Activated T-cell treated with anti-CD3 and anti-CD28 coated beads, Interleukin-2, amount 50 U/mL, for 4 hours (primary cell): Measurements from ENCODE around the gene WBP2NL. TPM values are rescaled to one million over a fixed set of nuclear protein-coding genes. Genes with fewer than 3 reads are reported as not detected.

Experiments
- ATAC-seq, 2 donors: fragments of 200-7000 bp; cut with Tn5 transposase; one replicate each; pipeline ENCODE4 v1.10.0; 2021
- DNase-seq: peaks from one replicate; pipeline ENCODE4 v3.0.0-alpha.2; 2020
- H3K27me3 Mint-ChIP-seq: one replicate; pipeline ENCODE4 v1.8.0; 2021; ENCODE audit warnings: low read depth, mixed read lengths
- H3K36me3 Mint-ChIP-seq: one replicate; pipeline ENCODE4 v1.8.0; 2022; ENCODE audit warnings: mixed read lengths; ENCODE audit not compliant: insufficient read depth
- H3K4me1 Mint-ChIP-seq: one replicate; pipeline ENCODE4 v1.8.0; 2021; ENCODE audit warnings: low read depth, mixed read lengths
- H3K4me3 Mint-ChIP-seq: one replicate; pipeline ENCODE4 v1.8.0; 2021; ENCODE audit warnings: mild to moderate bottlenecking, moderate library complexity, mixed read lengths
- H3K9me3 Mint-ChIP-seq: one replicate; pipeline ENCODE4 v1.8.0; 2021; ENCODE audit warnings: mixed read lengths
- total RNA-seq, 3 donors: library from RNA; stranded (reverse); gene quantifications; one replicate each; pipeline ENCODE4 v1.2.1, GENCODE V29; 2021

WBP2NL gene
- total RNA-seq, 3 donors from 2014 or later, result 0.16 to 0.40 (median 0.30) TPM

DNA sequence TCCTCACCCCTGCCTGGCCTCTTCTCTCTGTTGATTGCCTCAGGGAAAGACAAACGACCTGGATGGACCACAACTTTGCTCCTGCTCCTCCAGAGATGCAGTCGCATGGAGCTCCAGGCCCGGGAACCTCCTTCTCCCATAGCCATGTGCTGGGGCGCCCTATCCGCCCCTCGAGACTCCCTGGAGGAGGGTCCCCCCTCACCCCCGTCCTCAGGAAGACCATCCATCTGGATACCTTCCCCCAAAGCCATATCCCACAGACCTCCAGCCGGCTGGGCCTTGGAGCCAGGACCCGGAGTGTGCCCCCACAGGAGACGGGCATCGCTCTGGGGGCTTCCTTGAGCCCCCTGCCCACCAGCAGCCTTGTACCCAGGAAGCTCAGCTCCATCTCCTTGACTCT lies 27.2 kb upstream of the WBP2NL start:
- H3K4me1 Mint-ChIP-seq, result peaks cover 11% of the 10 kb centered on the region
- ATAC-seq, result no peak
- no peak overlapping the region for H3K4me3 Mint-ChIP-seq
- no peak for DNase-seq
- peaks cover 29% of the 10 kb centered on the region for H3K27me3 Mint-ChIP-seq
- H3K36me3 Mint-ChIP-seq, result no peaks in the 10 kb centered on the region
- H3K9me3 Mint-ChIP-seq, result no peaks in the 10 kb centered on the region

DNA sequence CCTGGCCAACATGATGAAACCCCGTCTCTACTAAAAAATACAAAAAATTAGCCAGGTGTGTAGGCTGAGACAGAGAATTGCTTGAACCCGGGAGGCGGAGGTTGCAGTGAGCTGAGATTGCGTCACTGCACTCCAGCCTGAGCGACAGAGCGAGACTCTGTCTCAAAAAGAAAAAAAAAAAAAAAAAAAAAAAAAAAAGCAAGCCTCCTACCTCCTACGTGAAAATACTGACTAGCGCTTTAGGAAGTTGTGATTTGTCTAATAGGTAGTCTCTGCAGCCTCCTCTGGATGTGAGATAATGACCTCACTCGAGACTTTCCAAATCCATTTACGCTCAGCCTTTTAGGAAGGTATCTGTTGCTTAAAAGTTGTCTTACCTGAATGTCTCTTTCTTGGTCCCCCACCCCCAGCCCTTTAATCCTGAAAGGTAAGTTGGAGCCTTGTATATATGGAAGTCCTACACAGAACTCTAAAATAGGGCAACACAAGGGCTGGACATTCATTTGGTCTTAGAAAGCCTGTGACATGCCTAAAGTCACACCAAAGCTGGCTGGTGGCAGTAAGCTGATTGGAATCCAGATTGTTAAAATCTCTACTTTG lies 23.8 kb upstream of the WBP2NL start:
- no peaks in the 10 kb centered on the region for H3K36me3 Mint-ChIP-seq
- H3K4me1 Mint-ChIP-seq, result peaks cover 11% of the 10 kb centered on the region
- ATAC-seq, result no peak
- H3K27me3 Mint-ChIP-seq, result peaks cover 36% of the 10 kb centered on the region
- DNase-seq, result no peak
- H3K4me3 Mint-ChIP-seq, result peak overlapping the region; percentile 74
- no peaks in the 10 kb centered on the region for H3K9me3 Mint-ChIP-seq

DNA sequence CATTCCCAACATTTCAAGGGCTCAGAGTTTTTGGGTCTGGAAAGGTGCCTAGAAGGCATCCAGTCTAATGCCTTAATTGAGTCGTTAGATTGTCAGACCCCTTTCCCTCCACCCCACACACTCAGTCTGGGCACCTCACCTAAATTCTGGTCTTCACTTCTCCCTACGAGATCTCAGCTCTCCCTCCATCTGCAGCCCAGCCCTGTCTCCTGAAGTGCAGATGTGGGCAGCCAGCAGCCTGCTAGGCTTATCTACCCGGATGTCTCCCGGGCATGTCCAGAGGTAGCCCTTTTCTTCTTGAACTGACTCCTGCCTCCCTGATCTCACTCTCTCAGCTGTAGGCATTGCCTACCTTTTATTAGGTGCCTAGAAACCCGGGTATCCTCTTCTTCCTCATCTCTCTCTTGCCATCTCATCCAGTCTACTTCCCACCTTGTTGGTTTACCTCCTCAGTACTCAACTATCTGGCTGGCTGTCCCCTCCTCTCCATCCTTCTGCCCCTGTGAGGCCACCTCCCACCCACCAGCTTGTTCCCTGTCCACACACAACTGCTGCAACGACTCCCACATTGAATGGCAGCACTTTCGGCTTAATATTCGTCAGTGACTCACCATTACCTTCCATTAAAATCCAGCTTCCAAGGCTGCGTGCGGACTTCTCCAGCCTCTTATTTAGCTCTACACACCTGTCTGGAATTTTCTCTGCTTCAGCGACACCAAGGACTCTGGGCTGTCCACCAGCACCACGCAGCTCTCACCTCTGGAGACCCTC lies 23.1 kb upstream of the WBP2NL start:
- Mint-ChIP-seq H3K36me3 (no peaks in the 10 kb centered on the region), H3K4me1 (peaks cover 11% of the 10 kb centered on the region), H3K4me3 (peak overlapping the region; percentile 74), H3K27me3 (peaks cover 36% of the 10 kb centered on the region), H3K9me3 (no peaks in the 10 kb centered on the region)
- ATAC-seq (no peak), DNase-seq (no peak)

DNA sequence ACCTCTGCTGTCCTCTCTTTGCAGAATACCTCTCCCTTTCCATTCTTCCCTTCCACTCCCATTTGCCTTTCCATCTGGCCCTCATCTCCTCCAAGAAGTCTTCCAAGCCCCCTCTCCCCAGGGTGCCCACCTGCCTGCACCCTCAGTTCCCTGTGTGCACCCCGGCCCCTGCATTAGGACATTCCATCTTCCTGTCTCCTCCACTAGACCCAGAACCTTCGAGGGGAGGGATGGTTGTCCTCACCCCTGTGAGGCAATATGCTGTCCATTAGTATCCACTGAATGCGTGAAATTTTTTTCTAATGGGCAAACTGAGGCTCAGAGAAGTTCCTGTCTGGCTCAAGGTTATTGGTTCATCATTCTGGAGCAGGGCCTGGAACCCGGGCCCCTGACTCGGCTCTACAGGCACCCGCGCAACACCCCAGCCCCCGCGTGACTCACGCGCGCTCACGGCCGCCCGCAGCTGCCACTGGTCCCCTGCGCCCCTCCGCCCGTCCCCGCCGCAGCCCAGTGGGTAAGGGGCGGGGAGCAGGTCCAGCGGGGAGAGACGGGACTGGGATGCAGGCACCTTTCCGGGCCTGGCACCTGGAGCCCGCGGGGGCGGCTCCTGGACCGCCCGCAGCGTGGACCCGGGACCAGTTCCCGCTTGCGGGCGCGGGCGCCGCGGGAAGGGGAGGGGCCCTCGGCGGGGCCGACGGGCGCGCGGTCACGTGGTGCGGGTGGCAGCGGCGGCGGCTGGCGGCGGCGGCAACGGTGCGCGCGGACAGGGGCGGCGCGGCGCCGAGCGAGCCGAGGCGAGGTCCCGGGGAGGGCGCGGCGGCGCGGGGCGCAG lies 22.3 kb upstream of the WBP2NL start:
- H3K4me1 Mint-ChIP-seq, result peaks cover 11% of the 10 kb centered on the region
- DNase-seq, result peak; percentile 25
- H3K4me3 Mint-ChIP-seq, result peak overlapping the region; percentile 74
- H3K27me3 Mint-ChIP-seq, result peaks cover 36% of the 10 kb centered on the region
- no peaks in the 10 kb centered on the region for H3K9me3 Mint-ChIP-seq
- peak; percentile 80 to 81 for ATAC-seq
- no peaks in the 10 kb centered on the region for H3K36me3 Mint-ChIP-seq

DNA sequence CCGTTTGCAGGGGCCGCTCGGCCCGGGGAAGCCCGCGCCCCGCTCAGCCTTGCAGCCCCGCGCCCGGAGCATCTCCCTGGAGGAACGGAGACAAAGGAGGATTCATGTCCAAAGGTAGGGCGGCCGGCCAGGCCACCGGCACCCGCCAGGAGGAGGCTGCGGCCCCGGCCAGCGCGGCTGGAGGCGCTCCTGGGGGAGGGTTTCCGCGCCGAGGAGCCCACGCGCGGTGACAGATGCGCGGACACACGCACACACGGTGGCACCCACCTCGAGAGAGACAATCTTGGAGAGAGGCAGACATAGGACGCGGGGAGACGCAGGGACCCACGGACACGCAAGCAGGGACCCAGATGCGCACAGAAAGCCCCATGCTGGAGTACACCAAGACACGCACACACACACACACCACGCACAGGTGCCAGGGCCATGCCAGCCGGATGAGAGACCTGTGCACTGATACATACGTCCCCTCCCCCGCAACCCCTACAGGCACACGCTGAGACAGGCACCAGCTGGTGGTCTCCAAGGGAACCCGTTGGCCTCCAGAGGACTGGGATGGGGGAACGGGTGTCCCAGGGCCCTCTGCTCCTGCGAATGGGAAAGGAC lies 21.5 kb upstream of the WBP2NL start:
- peaks cover 31% of the 10 kb centered on the region for H3K27me3 Mint-ChIP-seq
- peak; percentile 12 to 19 for ATAC-seq
- peaks cover 11% of the 10 kb centered on the region for H3K4me1 Mint-ChIP-seq
- no peak for DNase-seq
- H3K9me3 Mint-ChIP-seq, result no peaks in the 10 kb centered on the region
- no peaks in the 10 kb centered on the region for H3K36me3 Mint-ChIP-seq
- peak overlapping the region; percentile 49 for H3K4me3 Mint-ChIP-seq

DNA sequence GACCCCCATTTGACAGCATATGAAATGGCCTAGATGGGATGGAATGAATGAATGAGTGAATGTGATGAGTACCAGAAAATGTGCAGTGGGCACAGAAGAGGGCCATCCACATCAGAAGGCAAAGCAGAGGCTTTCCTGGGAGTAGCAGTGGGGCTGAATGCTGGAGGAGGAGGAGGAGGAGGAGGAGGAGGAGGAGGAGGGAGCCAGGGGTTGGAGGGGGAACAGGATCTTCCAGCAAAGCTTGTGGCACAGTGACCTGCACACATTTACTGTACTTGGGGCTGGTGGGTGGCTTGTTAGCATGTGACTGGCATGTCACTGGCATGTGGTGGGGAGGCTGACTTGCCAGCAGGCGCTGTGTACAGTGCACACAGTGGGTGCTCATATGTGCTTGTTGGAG lies 19.9 kb upstream of the WBP2NL start:
- no peaks in the 10 kb centered on the region for H3K9me3 Mint-ChIP-seq
- H3K36me3 Mint-ChIP-seq, result no peaks in the 10 kb centered on the region

DNA sequence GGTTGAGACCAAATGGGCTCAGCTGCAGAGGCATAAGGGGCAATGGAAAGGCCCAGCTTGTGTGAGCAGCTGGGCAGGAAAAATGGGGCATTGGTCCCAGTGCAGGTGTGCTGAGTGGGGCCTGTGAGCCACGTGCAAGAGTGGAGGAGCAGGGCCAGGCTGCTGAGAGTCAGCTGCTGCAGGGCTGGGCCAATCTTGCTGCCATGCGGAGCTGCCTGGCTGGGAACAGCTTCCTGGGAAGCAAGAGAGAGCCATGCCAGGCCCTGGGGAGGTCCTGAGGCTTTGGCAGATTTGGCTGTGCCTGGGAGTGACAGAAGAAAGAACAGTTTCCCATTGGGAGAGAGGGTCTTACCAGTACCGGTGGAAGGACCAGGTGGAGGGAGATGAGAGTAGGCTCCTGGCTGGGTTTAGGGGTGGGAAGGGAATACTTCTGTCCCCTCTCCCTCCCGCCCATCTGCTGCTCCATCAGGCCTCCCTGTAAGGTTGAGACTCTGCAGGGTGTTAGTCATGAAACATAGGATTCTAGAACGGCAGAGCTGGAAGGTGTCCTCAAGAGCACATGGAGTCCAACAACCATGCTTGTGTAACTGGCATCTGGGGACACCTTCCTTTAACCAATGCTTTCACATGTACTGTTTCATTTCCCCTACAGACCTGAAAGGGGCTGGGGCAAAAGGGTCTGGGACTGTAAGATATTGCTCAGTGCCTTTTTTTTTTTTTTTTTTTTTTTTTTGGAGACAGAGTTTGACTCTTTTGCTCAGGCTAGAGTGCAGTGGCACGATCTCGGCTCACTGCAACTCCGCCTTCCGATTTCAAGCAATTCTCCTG lies 19.0 kb upstream of the WBP2NL start:
- H3K9me3 Mint-ChIP-seq, result no peaks in the 10 kb centered on the region
- peaks cover 19% of the 10 kb centered on the region for H3K27me3 Mint-ChIP-seq
- DNase-seq (no peak), ATAC-seq (no peak)
- H3K36me3 Mint-ChIP-seq, result no peaks in the 10 kb centered on the region
- H3K4me3 Mint-ChIP-seq, result no peak overlapping the region
- peaks cover 10% of the 10 kb centered on the region for H3K4me1 Mint-ChIP-seq

More for the DNA sequence above, 19.9 kb upstream of the WBP2NL start:
- ATAC-seq, result no peak
- H3K27me3 Mint-ChIP-seq, result peaks cover 23% of the 10 kb centered on the region
- H3K4me3 Mint-ChIP-seq, result no peak overlapping the region
- no peak for DNase-seq
- peaks cover 11% of the 10 kb centered on the region for H3K4me1 Mint-ChIP-seq

DNA sequence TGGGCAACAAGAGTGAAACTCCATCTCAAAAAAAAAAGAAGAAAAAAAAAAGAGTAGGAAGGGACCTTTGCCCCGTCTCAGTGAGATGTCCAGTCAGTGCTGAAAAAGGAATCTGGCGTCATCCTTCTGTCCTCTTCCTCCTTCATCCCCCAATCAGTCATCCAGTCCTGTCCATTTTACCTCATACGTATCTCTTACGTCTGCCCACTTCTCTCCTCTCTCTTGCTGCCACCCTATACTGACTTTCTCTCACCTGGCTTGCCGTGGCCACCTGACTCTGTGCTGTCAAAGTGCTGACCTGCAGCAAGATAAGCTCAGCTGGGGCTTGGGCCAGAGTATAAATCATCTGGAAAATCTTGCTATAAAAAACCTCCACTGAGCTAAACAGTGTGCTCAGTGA lies 15.7 kb upstream of the WBP2NL start:
- no peak for DNase-seq
- H3K27me3 Mint-ChIP-seq, result no peaks in the 10 kb centered on the region
- H3K4me3 Mint-ChIP-seq, result no peak overlapping the region
- H3K4me1 Mint-ChIP-seq, result no peaks in the 10 kb centered on the region
- no peaks in the 10 kb centered on the region for H3K36me3 Mint-ChIP-seq
- no peak for ATAC-seq
- no peaks in the 10 kb centered on the region for H3K9me3 Mint-ChIP-seq

DNA sequence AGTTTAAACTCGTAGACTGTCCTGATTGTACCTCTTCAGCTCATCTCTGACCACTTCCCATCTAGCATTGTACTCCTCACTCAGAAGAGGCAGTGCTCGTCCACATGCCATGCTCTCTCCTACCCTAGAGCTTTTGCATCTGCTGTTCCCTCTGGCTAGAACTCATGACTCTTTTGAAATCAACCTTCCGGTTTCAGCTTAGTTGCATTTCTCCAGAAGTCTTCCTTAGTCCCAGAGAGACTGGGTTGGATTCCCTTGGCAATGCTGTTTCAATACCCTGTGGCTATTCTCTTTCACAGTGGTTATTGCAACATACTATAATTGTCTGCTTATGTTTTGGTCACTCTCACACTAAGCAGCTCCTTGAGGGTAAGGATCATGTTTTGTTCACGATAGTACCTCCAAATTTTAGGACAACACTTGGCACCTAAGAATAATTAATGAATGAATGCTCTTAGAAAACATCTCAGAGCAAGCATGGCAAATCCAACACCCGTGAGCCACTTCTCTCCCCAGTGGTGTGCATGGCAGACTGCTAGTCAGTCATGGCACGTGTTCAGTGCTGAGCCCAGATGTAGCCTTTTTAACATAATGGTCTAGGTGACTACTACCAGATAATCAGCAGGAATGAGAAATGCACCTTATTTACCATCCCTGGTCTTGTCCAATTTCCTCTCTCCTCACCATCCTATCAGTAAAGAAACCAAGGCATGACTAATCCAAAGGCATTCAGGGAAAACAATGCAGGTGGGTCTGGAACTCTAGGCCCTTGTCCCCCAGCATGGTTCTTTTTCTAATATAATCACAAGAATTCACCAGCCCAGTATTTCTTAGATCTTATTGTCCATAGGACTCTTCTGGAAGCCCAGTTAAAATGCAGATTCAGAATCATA lies 14.8 kb upstream of the WBP2NL start:
- Mint-ChIP-seq H3K4me3 (no peak overlapping the region), H3K4me1 (no peaks in the 10 kb centered on the region), H3K9me3 (no peaks in the 10 kb centered on the region), H3K36me3 (no peaks in the 10 kb centered on the region), H3K27me3 (no peaks in the 10 kb centered on the region)
- ATAC-seq (no peak), DNase-seq (no peak)

DNA sequence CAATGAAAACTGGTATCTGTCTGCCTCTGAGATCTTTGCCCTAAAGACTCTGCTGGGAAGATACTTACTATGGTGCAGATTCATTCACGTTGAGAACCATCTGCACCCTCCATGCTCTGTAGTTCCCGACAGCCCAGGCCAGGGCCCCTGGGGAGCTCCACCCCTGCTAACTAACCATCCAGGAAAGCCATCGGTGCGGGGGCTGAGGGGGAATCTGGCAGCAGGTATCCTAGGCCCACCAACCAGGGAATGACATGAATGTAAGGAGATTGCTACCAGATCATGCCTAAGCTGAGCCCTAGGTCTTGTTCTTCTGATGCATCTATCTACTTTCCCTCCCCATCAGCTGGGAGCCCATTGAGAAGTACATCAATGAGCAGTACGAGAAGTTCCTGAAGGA lies 11.3 kb upstream of the WBP2NL start:
- no peak overlapping the region for H3K4me3 Mint-ChIP-seq
- H3K36me3 Mint-ChIP-seq, result no peaks in the 10 kb centered on the region
- H3K9me3 Mint-ChIP-seq, result no peaks in the 10 kb centered on the region
- no peak for DNase-seq
- no peaks in the 10 kb centered on the region for H3K4me1 Mint-ChIP-seq
- no peak for ATAC-seq
- H3K27me3 Mint-ChIP-seq, result no peaks in the 10 kb centered on the region

DNA sequence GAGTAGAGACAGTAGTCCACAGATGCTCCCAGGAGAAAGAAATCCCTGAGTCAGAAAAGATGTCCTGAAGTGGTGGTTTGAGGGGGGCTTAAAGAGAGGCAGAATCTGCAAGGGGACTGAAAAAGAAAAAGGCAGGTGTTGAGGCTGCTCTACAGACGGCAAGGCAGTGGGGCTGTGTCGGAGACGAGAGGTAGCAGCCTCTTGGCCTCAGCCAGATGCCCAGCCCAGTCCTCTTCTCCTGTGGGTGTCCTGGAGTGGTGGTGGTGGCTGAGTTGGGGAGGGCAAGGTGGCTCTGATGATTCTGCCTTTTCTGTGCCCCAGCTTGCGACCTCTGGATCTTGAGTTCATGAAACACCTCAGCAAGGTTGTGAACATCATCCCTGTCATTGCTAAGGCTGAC lies 9.3 kb upstream of the WBP2NL start:
- Mint-ChIP-seq H3K4me1 (no peaks in the 10 kb centered on the region), H3K27me3 (no peaks in the 10 kb centered on the region), H3K9me3 (no peaks in the 10 kb centered on the region), H3K4me3 (no peak overlapping the region), H3K36me3 (no peaks in the 10 kb centered on the region)
- no peak for ATAC-seq
- no peak for DNase-seq

DNA sequence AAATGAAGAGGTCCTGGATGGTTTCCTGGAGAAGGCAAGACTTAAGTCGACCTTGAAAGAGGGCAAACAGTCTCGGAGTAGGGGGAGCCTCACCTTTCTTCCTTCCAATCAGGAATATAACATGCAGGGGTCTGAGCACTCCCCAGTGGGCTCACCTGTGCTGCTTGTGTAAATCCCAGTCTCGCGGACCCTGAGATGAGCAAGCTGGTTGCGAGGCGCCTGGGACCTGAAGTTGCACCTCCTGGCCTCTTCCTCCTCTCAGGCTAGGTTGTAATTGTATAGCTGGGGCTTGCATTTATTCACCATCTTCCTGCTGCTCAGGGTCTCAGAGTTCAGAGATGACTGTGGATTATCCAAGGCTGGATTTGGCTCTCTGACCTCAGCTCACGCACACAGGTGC lies 7.5 kb upstream of the WBP2NL start:
- no peak for ATAC-seq
- no peaks in the 10 kb centered on the region for H3K4me1 Mint-ChIP-seq

DNA sequence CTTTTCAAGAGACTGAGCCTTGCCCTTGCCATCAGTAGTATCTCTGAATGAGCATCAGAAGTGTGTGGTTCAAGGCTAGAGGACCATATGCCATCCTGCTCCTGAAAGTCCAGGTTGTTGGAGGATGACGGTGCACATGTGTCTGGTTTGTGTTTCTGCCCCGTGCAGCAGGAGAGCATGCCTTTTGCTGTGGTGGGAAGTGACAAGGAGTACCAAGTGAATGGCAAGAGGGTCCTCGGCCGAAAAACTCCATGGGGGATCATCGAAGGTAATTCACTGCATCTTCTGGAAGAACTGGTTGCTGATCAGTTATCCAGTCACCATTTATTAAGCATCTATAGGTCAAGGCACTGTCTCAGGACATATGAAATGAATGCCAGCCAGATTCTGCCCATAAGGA lies 6.1 kb upstream of the WBP2NL start:
- no peaks in the 10 kb centered on the region for H3K36me3 Mint-ChIP-seq
- DNase-seq (no peak), ATAC-seq (no peak)
- no peaks in the 10 kb centered on the region for H3K9me3 Mint-ChIP-seq
- H3K4me1 Mint-ChIP-seq, result peaks cover under 1% of the 10 kb centered on the region
- peaks cover 4% of the 10 kb centered on the region for H3K27me3 Mint-ChIP-seq
- H3K4me3 Mint-ChIP-seq, result no peak overlapping the region

More for the DNA sequence above, 7.5 kb upstream of the WBP2NL start:
- Mint-ChIP-seq H3K9me3 (no peaks in the 10 kb centered on the region), H3K27me3 (no peaks in the 10 kb centered on the region), H3K4me3 (no peak overlapping the region), H3K36me3 (no peaks in the 10 kb centered on the region)
- DNase-seq, result no peak
